IMR-90 (cell line): ENCODE results near the gene ZDHHC1. TPM values are rescaled to one million over a fixed set of nuclear protein-coding genes. Genes with fewer than 3 reads are reported as not detected.

Experiments
- ATAC-seq: fragments of 200-7000 bp; cut with Tn5 transposase; 2 replicates; pipeline ENCODE4 v1.9.1; 2020; ENCODE audit warnings: low read depth, mild to moderate bottlenecking, moderate library complexity
- BruUV-seq: library from RNA; stranded (reverse); fragments of 400-500 nt; replicated peaks from 2 replicates; lab custom pipeline; 2021; lab: Mats Ljungman, UMichigan
- CTCF ChIA-PET: fragments of 300-600 bp; formaldehyde crosslinking; extraction: SDS; loops from one replicate; lab custom pipeline; 2021; ENCODE audit warnings: antibody characterized with exemption; lab: Yijun Ruan, JAX
- POLR2A ChIA-PET: fragments of 300-600 bp; sonication (Branson Sonifier 250); formaldehyde crosslinking; loops from one replicate; lab custom pipeline; 2022; ENCODE audit warnings: antibody characterized with exemption; ENCODE audit not compliant: unreplicated experiment; lab: Charles Lee
- DNase-seq: peaks from one replicate; pipeline ENCODE4 v3.0.0; 2013
- H2AFZ ChIP-seq: replicated peaks from 2 replicates; pipeline ENCODE3; 2013; ENCODE audit warnings: low read length, mild to moderate bottlenecking; ENCODE audit not compliant: poor library complexity
- H2AK5ac ChIP-seq: 2 replicates; pipeline ENCODE4 v1.6.1; 2013; ENCODE audit warnings: low read depth, low read length, inconsistent platforms
- H2AK9ac ChIP-seq: replicated peaks from 2 replicates; pipeline ENCODE3; 2013; ENCODE audit warnings: mild to moderate bottlenecking, low read depth, low read length, moderate library complexity; ENCODE audit not compliant: poor library complexity
- H2BK120ac ChIP-seq: 2 replicates; pipeline ENCODE4 v1.6.1; 2013; ENCODE audit warnings: low read depth, low read length, inconsistent platforms
- H2BK15ac ChIP-seq: 3 replicates; pipeline ENCODE4 v1.6.1; 2013; ENCODE audit warnings: low read depth, low read length, inconsistent platforms
- H2BK20ac ChIP-seq: 2 replicates; pipeline ENCODE4 v1.6.1; 2013; ENCODE audit warnings: low read depth, mild to moderate bottlenecking, inconsistent platforms, low read length, moderate library complexity
- H2BK5ac ChIP-seq: 2 replicates; pipeline ENCODE4 v1.6.1; 2013; ENCODE audit warnings: mild to moderate bottlenecking, low read depth, low read length, inconsistent platforms; ENCODE audit not compliant: poor library complexity, severe bottlenecking
- H3K14ac ChIP-seq: replicated peaks from 2 replicates; pipeline ENCODE4 v1.6.1; 2013; ENCODE audit warnings: low read depth, low read length, inconsistent platforms
- H3K18ac ChIP-seq: 2 replicates; pipeline ENCODE4 v1.6.1; 2013; ENCODE audit warnings: low read depth, low read length, control low read depth
- H3K23ac ChIP-seq: 2 replicates; pipeline ENCODE4 v1.6.1; 2013; ENCODE audit warnings: low read depth, low read length, inconsistent platforms
- H3K27ac ChIP-seq: 2 replicates; pipeline ENCODE4 v1.5.1; 2013; ENCODE audit warnings: mild to moderate bottlenecking, control low read depth, low read length; ENCODE audit not compliant: insufficient read depth
- H3K27me3 ChIP-seq: 2 replicates; pipeline ENCODE4 v1.6.1; 2013; ENCODE audit warnings: low read length; ENCODE audit not compliant: control insufficient read depth, insufficient read depth
- H3K36me3 ChIP-seq: 2 replicates; pipeline ENCODE4 v1.6.1; 2013; ENCODE audit warnings: low read length, mixed read lengths; ENCODE audit not compliant: control insufficient read depth, insufficient read depth
- H3K4ac ChIP-seq: 2 replicates; pipeline ENCODE4 v1.6.1; 2013; ENCODE audit warnings: low read depth, low read length, inconsistent platforms
- H3K4me1 ChIP-seq: 2 replicates; pipeline ENCODE4 v1.6.1; 2013; ENCODE audit warnings: low read length, mixed read lengths; ENCODE audit not compliant: control insufficient read depth, insufficient read depth
- H3K4me2 ChIP-seq: 2 replicates; pipeline ENCODE4 v1.6.1; 2013; ENCODE audit warnings: low read depth, mild to moderate bottlenecking, control low read depth, low read length, moderate library complexity
- H3K4me3 ChIP-seq: 2 replicates; pipeline ENCODE4 v1.5.1; 2013; ENCODE audit warnings: low read depth, mild to moderate bottlenecking, control low read depth, low read length, moderate library complexity; ENCODE audit not compliant: insufficient read depth
- H3K56ac ChIP-seq: 2 replicates; pipeline ENCODE4 v1.6.1; 2013; ENCODE audit warnings: low read length, inconsistent platforms; ENCODE audit not compliant: insufficient read depth; ENCODE audit errors: extremely low read depth
- H3K79me1 ChIP-seq, 2 experiments: 2 replicates each; pipeline ENCODE4 v1.6.1; 2013; ENCODE audit warnings: low read length in 2 of 2, inconsistent platforms in 1 of 2, low read depth in 1 of 2
- H3K9ac ChIP-seq: 2 replicates; pipeline ENCODE4 v1.6.1; 2013; ENCODE audit warnings: low read depth, low read length, control low read depth
- H3K9me1 ChIP-seq: 2 replicates; pipeline ENCODE4 v1.6.1; 2013; ENCODE audit warnings: low read length, inconsistent platforms; ENCODE audit not compliant: insufficient read depth
- H3K9me3 ChIP-seq: 2 replicates; pipeline ENCODE4 v1.6.1; 2013; ENCODE audit warnings: low read length; ENCODE audit not compliant: control insufficient read depth, insufficient read depth
- H4K20me1 ChIP-seq: 2 replicates; pipeline ENCODE4 v1.6.1; 2013; ENCODE audit warnings: low read length, inconsistent platforms; ENCODE audit not compliant: insufficient read depth
- H4K5ac ChIP-seq: 2 replicates; pipeline ENCODE4 v1.6.1; 2013; ENCODE audit warnings: mild to moderate bottlenecking, low read depth, low read length, control low read depth
- H4K8ac ChIP-seq, 2 experiments: 2 replicates each; pipeline ENCODE4 v1.6.1; 2013; ENCODE audit warnings: low read depth in 2 of 2, low read length in 2 of 2, control low read depth in 1 of 2, inconsistent platforms in 1 of 2
- H4K91ac ChIP-seq: 2 replicates; pipeline ENCODE4 v1.6.1; 2013; ENCODE audit warnings: low read depth, low read length, inconsistent platforms; ENCODE audit not compliant: insufficient read depth
- CEBPB ChIP-seq: IDR thresholded peaks from 2 replicates; pipeline ENCODE4 v1.6.1; 2012; ENCODE audit warnings: low read depth, low read length, improper control_type of control experiment
- CHD1 ChIP-seq: IDR thresholded peaks from 2 replicates; pipeline ENCODE4 v1.6.1; 2012; ENCODE audit warnings: low read depth, low read length, improper control_type of control experiment
- CTCF ChIP-seq: conservative IDR thresholded peaks from 2 replicates; pipeline ENCODE4 v1.5.1; 2012; ENCODE audit warnings: mild to moderate bottlenecking, low read depth, low read length, improper control_type of control experiment
- ELK1 ChIP-seq: fragments of 150-350 bp; IDR thresholded peaks from 2 replicates; pipeline ENCODE4 v1.6.1; 2016; ENCODE audit warnings: low read depth, mild to moderate bottlenecking, low read length, moderate library complexity, borderline replicate concordance
- POLR2A ChIP-seq: IDR thresholded peaks from 2 replicates; pipeline ENCODE4 v1.6.1; 2012; ENCODE audit warnings: mild to moderate bottlenecking, low read depth, low read length
- RAD21 ChIP-seq: IDR thresholded peaks from 2 replicates; pipeline ENCODE4 v1.6.1; 2012; ENCODE audit warnings: low read length, improper control_type of control experiment
- RFX5 ChIP-seq: IDR thresholded peaks from 2 replicates; pipeline ENCODE4 v1.8.0; 2012; ENCODE audit warnings: low read depth, mild to moderate bottlenecking, low read length, moderate library complexity
- SMC3 ChIP-seq: fragments of 150-350 bp; IDR thresholded peaks from 2 replicates; pipeline ENCODE4 v1.6.1; 2016; ENCODE audit warnings: low read depth, mild to moderate bottlenecking, antibody characterized with exemption, low read length, moderate library complexity
- WGBS, 2 experiments: methylation state at CpG; one replicate each; pipeline versions ENCODE4 v1.1.5 to v1.1.7; 2013; ENCODE audit warnings: missing lambda C conversion rate in 2 of 2; ENCODE audit not compliant: insufficient read length in 1 of 2; ENCODE audit errors: extremely low coverage in 2 of 2; 5-methylcytosine and 5-hydroxymethylcytosine counted together
- dilution Hi-C: fragments of 300-500 bp; cut with HindIII; formaldehyde crosslinking; loops from one replicate; pipeline ENCODE4 v1.14.3; 2018; ENCODE audit warnings: low sequenced_read_pairs; ENCODE audit not compliant: unreplicated experiment
- in situ Hi-C: fragments of 300-500 bp; cut with MboI; formaldehyde crosslinking; loops from 3 replicates; pipeline ENCODE4 v1.14.3; 2019; ENCODE audit warnings: low sequenced_read_pairs, inconsistent platforms, mixed read lengths
- intact Hi-C: fragments of 100-400 bp; cut with micrococcal nuclease; formaldehyde crosslinking; loops from 2 replicates; pipeline ENCODE4 v1.10.0; 2022
- polyA plus RNA-seq, 3 experiments: library from polyadenylated mRNA; depleted of rRNA; stranded (reverse); fragments of >200 nt; gene quantifications; 2 replicates each; pipeline ENCODE4 v1.2.3, GENCODE V29; 2012; ENCODE audit warnings: low replicate concordance in 1 of 3
- total RNA-seq: library from RNA; depleted of rRNA; stranded (reverse); fragments of >200 nt; gene quantifications from 2 replicates; pipeline ENCODE4 v1.2.3, GENCODE V29; 2012

ZDHHC1 gene
- total and polyA plus RNA-seq, 2 of the 4 experiments (the other 2 are of a cell fraction) = 2.0 to 5.9 TPM

- no CpG with 5 or more reads among the region's 10 CpGs for WGBS, 2 experiments
- no peak for TF ChIP-seq CHD1
- TF ChIP-seq SMC3 = no peak
- TF ChIP-seq ELK1 = no peak
- no peak for TF ChIP-seq CEBPB
- no peak for TF ChIP-seq RAD21
- no peak for TF ChIP-seq POLR2A
- no peak for TF ChIP-seq RFX5
- TF ChIP-seq CTCF = no peak
- no peak overlapping the region for H2BK120ac ChIP-seq
- no peak overlapping the region; the same call in 1 of the 2 replicates for H2AK5ac ChIP-seq
- in situ Hi-C loops = no loop called here
- H4K8ac ChIP-seq = no peak overlapping the region
- H3K27me3 ChIP-seq = no peaks in the 10 kb centered on the region
- no peak overlapping the region for H2BK20ac ChIP-seq
- H3K4me1 ChIP-seq = peaks cover 16% of the 10 kb centered on the region
- no peak overlapping the region for H2BK15ac ChIP-seq
- dilution Hi-C loops = no loop called here
- ChIA-PET POLR2A (no interaction called here), CTCF (no interaction called here)
- H2BK5ac ChIP-seq = no peak overlapping the region
- H3K27ac ChIP-seq = no peak overlapping the region
- no peak overlapping the region for H2AFZ ChIP-seq
- no peak overlapping the region for H3K4me2 ChIP-seq
- no peak overlapping the region for H3K18ac ChIP-seq
- H3K56ac ChIP-seq = no peak overlapping the region
- no peaks in the 10 kb centered on the region for H4K20me1 ChIP-seq
- no peak overlapping the region for H4K91ac ChIP-seq
- no TSS peak for BruUV-seq
- no peak overlapping the region for H4K5ac ChIP-seq
- no peak overlapping the region for H3K14ac ChIP-seq
- H3K9ac ChIP-seq = no peak overlapping the region
- no peak overlapping the region for H3K4me3 ChIP-seq
- peaks cover 5% of the 10 kb centered on the region; the same call in 1 of the 2 replicates for H3K9me1 ChIP-seq
- DNase-seq (no peak), ATAC-seq (no peak)
- H2AK9ac ChIP-seq = no peak overlapping the region
- no peaks in the 10 kb centered on the region for H3K36me3 ChIP-seq
- H3K23ac ChIP-seq = no peak overlapping the region
- no peak overlapping the region for H3K4ac ChIP-seq
- no peaks in the 10 kb centered on the region for H3K9me3 ChIP-seq
- H3K79me1 ChIP-seq = no peaks in the 10 kb centered on the region
- intact Hi-C loops = no loop called here
Observed at GRCh38 chr16:67395105-67395457, 21.2 kb downstream of the ZDHHC1 start.
